Tongue (tissue), 2 donors: ENCODE results near the gene AKAP6. TPM values are rescaled to one million over a fixed set of nuclear protein-coding genes. Genes with fewer than 3 reads are reported as not detected.

ENCODE experiments used
- DNase-seq: peaks from one replicate; pipeline ENCODE4 v3.0.0-alpha.2; 2015
- total RNA-seq: library from RNA; depleted of rRNA; stranded (reverse); fragments of >200 nt; gene quantifications from one replicate; pipeline ENCODE4 v1.2.3, GENCODE V29; 2014

AKAP6 gene, protein sequence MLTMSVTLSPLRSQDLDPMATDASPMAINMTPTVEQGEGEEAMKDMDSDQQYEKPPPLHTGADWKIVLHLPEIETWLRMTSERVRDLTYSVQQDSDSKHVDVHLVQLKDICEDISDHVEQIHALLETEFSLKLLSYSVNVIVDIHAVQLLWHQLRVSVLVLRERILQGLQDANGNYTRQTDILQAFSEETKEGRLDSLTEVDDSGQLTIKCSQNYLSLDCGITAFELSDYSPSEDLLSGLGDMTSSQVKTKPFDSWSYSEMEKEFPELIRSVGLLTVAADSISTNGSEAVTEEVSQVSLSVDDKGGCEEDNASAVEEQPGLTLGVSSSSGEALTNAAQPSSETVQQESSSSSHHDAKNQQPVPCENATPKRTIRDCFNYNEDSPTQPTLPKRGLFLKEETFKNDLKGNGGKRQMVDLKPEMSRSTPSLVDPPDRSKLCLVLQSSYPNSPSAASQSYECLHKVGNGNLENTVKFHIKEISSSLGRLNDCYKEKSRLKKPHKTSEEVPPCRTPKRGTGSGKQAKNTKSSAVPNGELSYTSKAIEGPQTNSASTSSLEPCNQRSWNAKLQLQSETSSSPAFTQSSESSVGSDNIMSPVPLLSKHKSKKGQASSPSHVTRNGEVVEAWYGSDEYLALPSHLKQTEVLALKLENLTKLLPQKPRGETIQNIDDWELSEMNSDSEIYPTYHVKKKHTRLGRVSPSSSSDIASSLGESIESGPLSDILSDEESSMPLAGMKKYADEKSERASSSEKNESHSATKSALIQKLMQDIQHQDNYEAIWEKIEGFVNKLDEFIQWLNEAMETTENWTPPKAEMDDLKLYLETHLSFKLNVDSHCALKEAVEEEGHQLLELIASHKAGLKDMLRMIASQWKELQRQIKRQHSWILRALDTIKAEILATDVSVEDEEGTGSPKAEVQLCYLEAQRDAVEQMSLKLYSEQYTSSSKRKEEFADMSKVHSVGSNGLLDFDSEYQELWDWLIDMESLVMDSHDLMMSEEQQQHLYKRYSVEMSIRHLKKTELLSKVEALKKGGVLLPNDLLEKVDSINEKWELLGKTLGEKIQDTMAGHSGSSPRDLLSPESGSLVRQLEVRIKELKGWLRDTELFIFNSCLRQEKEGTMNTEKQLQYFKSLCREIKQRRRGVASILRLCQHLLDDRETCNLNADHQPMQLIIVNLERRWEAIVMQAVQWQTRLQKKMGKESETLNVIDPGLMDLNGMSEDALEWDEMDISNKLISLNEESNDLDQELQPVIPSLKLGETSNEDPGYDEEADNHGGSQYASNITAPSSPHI (N-terminal part only)
- 230 TPM for total RNA-seq

DNA sequence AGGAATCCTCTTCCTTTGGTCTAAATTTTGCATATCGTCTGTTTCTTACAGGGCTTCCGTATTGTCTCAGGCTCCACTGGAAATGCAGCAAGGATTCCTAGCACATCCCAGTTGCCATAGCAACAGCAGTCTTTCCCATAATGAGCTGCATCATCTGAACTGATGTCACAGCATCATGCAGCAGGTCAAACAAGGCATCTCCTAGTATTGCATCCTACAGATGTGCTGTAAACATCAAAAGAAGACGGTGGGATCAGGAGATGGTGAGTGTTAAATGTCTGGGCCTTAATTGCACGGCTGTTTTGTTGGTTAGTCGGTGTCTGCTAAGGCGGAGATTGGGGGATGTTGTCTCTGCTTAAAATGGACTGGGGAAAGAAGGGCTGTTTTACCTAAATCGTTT, at the start of gene AKAP6:
Gene AKAP6, plus strand, starts transcription at position 153 of the 400 bp plus-strand sequence. CDS start 104,196 bp downstream, outside the sequence.
- peak; percentile 56 for DNase-seq

DNA sequence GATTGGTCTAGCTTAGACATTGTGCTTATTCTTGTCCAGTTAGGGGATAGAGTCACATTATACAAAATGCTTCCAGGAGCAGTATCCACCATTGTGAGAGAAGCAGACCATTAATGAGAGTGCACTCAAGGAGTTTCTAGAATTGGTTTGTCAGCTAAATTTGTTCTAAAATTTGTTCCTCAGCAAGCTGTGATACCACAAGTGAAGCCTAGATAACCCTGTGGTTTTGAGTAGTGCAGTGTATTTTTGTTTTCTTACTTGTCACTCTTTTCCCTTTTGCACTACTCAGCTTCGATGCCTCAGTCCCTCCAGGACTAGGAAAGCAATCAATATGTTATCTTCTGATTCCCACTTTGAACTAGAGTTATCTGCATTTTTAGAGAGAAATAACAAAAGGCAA, 42.5 kb upstream of the AKAP6 start:
- no peak for DNase-seq

DNA sequence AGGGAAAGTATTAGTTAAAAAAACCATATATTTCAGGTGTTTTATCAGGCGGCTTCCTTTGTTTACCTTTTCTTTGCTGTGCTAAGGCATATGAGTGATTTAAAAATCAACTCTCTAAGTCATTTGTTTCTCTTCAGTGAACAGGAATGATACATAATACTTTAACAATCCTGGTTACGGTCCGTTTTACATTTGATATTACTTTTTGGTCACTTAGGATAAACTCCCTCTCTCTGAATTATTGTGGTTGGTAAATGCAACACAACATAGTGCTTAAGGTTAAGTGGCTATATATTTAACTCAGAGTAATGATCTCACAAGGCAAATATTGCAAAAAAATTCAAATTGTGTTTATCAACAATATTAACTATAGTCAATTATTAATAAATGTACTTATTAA, 32.7 kb upstream of the AKAP6 start:
- no peak for DNase-seq

DNA sequence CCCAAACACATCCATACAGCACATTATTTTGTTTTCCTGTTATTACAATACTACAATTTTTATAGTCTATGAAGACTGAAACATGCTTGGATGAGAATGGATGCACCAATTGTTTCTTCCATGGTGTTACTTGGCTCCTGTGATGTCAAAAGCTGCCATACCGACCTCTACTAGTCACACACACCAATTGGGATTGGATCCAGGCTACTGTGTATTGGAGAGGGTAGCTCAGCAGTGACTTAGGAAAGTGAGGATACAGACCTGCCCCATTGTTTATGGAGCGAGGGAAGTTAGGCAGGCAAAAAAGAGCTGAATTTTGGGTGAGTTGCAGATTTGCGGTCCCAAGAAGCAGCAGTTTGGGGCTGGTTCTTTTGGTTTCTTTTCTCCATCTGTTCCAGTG, 30.8 kb upstream of the AKAP6 start:
- DNase-seq = no peak

DNA sequence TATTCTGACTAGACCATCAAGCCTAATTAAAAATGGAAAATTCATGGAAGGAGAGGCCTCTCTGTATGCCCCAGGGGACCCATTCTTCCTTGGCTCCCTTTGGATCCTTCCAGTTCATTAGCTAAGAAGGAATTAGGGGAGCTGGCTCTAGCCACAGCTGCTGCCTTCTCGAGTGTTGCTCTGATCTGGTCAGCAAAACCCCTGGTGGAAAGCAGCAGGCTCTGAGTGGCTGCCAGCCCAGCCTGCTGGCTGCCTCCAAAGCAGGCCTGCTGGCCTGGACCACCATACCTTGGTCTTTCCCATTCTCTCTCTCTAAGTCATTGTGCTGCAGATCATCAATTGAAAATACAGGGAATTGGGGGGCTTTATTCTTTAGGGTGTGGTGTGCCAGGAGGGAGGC, 29.0 kb upstream of the AKAP6 start:
- peak; percentile 37 for DNase-seq

DNA sequence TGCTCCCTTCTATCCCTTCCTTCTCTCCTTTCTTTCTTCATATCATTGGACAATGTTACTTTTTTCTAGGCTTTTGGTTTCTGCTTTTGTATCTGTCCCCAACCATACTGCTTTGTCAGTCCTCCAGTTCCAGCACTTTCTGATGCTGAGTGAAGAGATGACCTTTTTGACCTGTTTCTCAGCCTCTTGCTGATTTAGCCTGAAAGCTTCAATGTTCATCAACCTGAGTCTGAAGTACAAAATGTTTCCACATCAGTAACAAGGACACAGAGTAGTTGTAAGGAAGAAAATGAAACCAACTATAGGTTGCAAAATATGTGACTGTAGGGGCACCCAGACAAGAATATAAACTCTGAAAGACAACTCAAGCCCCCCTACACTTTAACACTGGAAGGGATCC, 25.2 kb upstream of the AKAP6 start:
- DNase-seq = no peak

DNA sequence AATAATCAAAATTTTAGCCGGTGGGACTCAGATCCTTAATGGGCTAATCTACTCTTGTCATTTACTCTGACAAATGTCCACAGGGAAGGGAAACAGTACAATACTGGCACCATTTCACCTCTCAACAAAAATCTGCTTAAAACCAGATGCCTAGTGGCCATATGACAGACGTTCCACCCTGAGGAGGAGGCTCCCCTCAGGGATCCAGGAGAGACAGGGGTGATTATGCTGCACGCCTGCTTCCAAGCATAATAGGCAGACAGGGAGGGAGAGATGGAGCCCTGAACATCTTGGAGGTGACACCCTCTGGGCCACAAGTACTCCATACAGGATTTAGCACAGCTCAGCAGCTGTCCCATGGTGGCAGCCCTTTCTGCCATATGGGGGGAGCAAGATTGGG, 24.8 kb upstream of the AKAP6 start:
- no peak for DNase-seq

DNA sequence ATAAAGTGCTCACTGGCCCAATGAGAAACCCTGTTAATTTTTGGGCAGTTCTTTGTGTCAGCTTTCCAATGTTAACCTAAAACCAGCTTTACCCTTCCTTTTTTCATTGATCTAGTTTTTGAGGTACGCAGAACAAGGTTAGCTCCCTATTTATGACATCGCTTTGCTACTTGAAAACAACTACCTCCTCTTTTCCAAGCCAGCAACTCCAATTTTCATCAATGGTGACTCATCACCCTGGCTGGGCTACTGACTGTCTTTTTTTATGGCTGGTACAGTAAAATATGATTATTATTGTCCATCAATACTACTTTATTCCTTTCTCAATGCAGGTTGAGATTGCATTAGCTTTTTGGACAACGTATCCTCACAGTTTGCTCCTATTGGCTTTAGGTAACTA, 22.5 kb upstream of the AKAP6 start:
- DNase-seq = no peak

DNA sequence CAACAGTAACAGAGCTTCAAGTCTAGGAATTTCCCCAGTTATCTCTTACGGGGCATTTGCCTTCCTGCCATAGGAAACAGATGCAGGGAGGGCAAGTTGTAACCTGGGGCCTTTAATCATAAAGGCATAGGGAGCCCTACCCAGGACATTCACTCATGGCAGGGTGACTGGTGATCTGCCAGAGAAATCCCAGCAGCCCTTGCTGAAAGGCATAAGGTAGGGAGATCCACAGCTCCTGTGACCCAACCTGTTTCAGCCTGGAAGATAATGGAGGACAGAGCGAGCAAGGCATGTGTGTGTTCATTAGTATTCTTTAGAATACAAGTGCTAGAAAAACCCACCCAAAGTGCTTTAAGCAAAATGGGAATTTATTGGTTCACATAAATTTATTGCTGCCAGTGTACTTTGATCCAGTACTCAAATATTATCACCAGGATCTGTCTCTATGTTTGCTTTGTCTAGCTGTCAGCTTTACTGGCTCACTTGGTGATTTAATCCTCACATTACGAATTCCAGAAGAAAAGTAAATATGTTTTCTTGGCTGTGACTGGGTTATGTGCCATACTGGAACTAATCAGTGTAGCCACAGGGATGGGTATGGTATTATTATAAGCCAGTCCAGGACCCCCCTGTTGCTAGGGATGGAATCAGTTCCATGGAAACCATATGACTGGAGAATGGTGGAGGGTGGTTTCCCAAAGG, 21.1 kb upstream of the AKAP6 start:
- peak; percentile 20 for DNase-seq

DNA sequence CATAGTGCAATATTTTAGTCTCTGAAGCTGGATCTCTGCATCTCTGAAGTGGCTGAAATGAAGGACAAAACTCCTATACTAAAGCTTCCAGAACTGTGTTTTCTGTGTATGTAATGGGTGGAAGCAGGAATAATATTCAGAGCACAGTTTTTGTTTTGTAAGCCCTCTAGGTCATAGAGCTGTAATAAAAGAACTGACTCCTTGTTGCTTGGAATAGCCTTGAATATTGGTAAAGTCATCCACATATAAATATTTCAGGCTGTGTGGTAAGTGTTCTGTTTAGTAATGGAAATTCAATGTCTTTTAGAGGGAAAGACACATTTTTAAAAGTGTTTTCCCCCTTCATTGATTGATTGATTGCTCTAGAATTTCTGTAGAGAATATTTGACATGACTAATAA, 18.2 kb upstream of the AKAP6 start:
- no peak for DNase-seq

DNA sequence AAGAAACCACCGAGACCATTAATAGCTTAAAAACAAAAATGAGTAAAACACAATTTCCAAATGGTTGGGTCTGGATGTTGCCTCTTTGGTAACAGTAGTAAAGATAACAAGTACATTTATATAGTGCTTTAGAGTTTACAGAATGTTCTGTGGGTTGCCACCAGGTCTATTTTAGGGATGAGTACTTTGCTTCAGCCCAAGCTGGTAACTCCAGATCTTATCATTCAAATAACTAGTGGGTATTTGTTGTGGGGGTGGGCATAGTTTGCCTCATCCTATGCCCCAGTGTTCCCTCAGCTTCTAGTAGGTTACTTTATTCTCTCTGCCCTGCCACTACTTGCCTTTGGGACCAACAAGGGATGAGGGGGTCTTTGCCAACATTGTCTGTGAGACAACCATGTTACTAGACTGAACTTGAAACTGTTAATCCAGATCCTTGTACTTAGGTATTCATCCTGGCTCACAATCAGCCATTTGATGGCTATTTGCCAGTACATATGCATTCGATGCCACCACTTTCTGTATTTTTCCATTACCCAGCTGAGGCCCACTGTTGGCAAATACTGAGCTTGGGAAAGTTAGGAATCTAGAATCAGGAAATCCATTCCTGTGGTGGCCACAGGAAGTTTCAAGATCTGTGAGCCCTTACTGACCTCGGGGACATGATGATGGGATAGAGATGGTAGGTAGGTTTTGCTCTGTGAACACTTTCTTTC, 17.6 kb upstream of the AKAP6 start:
- peak; percentile 29 for DNase-seq

DNA sequence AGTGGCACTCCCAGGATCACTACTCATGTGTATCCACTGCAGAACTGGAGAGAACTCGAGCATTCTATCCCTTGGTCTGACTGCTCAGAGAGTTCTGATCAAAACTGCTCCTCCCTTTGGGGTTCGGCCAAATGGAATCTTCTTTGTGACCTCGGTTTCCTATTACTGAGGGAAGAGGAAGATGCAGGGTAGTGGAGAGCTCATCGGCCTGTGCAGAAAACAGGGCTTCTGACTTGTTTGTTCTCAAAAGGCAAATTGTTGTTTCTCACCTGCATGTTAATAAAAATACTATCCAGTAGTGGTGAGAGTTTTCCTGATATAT, 17.1 kb upstream of the AKAP6 start:
- no peak for DNase-seq

DNA sequence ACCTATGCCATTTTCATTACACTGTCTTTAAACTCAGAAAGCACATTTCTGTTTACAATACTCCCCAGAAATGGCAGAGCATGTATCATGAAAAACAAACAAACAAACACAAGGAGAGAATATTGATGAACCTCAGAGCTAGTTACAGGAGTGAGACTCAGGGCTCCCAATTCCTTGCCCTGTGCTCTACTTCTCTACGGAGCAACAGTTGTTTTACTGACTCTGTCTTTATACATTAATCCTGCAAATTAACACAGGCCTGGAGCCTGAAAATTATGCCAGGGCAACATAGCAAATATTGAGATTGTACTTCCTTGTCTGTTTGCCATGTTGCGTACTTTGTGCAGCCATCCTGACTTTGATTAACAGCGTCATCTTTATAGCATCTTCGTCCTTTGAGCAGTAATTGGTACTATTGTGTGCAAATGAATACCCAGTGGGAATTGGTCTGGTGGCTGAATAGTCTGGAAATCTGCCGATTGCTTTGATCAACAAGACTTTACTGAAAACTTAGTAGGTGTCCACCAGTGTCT, 15.2 kb upstream of the AKAP6 start:
- no peak for DNase-seq

DNA sequence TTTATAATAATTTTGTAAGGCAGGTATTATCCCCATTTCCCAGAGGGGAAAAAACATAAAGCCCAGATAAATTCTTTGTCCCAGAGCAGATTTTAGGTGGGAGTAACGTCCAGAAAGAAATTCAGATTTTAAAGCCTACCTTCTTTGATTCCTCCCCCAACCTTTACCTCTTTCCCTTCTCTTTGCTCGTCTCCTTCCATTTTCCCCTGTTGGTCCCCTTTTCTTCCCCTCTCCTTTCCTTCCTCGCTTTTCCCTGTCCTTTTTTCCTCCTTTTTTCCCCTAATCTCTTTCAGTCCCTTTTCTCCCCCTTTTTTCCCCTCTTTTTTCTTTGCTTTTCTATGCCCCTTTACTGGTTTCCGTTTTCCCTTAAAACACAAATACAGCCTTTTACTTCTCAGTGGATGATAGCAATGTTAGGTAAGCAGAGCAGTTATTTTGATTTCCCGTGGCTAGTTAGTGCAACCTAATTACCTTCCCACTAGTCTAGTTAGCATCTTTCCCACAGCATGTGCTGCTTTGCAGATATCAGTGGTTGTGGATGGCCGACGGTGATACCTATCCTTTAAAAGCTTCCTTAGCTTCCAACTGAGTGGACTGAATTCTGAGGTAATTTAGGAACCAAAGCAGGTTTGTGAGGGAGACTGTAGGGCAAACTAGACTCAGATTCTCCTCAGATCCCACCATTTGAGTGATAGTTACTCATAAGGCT, 10.9 kb upstream of the AKAP6 start:
- DNase-seq = no peak

DNA sequence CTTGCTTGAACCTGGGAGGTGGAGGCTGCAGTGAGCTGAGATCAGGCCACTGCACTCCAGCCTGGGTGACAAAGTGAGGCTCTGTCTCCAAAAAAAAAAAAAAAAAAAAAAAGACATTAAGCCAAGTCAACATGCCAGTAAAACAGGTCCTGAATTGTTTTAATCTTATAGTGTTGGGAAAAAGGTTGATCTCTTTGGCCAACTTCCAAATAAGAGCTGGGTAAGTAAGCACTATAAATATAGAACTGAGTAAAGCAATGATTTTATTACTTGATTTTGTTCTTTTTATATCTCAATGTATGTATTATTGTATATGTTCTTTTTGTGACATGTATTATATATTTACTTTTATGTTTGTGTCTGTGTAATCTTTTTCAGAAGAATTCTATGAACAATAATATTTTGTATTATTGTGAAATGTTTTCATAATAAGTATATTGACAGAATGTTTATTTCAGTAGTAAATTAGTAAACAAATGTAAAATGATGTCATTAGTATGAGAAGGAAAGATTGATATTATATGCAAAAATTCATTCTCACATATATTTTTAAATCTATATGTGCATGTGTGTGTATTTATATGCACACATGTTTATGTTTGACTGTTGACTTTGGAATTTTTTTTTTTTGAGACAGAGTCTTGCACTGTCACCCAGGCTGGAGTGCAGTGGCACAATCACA, 9.6 kb upstream of the AKAP6 start:
- peak; percentile 47 for DNase-seq

DNA sequence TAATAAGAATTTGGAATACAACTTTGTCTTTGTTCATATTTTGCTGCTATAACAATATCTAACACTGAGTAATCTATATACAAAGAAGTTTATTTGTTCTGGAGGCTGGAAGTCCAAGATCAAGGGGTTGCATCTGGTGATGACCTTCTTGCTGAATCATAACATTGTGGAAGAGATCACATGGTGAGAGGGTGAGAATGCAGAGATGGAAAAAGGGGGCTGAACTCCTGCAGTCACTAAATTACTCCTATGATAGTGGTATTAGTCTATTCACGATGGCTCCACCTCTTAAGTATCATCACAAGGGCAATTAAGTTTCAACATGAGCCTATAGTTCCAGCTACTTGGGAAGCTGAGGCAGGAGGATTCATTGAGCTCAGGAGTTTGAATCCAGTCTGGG, 4.5 kb upstream of the AKAP6 start:
- DNase-seq = no peak

DNA sequence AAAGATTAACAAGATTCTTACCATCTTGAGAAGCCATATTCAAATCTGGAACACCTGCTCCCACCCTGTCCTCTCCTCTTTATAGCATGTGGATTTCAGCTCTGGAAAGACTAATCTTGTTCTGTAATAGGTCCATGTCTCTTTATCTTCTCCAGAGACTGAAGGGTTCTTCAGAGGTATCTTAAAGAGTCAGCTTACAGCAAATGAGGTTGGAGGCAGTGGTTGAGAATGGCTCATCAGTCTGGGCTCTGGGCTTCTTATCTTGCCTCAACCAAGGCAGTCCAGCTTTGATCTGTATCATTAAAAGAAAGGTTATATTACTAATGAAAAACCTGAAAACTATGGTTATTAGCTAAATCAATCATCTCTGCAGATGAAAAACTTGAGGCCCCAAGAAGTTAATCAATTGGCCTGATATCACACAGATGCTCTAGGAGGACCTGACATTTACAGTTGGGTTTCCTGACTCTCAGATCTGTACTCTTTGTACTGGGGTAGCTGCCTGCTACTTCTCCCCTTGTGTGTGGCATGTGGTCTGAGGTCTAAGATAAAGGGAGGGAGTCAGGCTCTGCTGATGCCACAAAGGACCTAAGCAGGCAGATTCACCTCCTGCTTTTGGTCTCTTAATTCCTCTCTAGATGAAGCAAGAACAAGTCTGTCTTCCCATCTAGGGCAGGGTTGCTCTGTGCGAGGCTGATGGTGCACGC, 1.7 kb upstream of the AKAP6 start:
- DNase-seq = no peak

DNA sequence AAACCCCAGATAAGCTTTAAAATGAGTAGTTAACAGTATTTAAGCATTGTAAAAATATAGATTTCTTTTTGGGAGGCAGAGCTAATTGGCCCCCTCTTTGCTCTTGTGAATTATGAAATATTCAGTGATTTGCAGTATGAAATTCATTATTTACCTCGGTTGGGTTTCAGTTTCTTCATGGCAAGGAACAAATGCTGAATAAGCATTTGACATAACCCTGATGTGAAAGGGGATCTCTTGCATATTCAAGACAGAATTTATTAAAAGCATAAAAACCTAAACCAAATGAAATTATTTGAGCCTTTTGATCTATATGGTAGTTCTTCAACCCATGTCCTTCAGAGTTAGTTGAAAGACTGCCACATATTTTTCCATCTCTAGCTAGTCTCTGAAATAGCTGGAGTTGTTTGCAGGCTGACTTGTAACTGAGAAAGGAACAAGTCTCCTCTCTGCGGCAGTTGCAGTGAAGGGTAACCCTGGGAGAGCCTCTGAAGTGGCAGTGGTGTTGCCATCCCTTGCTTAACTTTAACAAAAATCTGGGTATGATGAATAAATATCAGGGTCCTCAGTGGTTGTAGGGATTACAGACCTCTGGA, 690 bp downstream of the AKAP6 start:
- peak; percentile 22 for DNase-seq
